Measurements from ENCODE around the gene PRDM4.
"Not testable (repeated sequence)": the region's sequence is repeated elsewhere in the genome, so short reads cannot be mapped to it uniquely, and the experiment has no call there.

Gene PRDM4

GRCh38 chr12:107774349-107775029, 13.6 kb upstream of the PRDM4 start, which contains the start of gene ASCL4:
ASCL4 (plus strand) TSS chr12:107774704; CDS start chr12:107775219, 515 bp downstream.
- DNase-seq: no peak

- no peak for DNase-seq
These were observed 6.5 kb upstream of the PRDM4 start for GRCh38 chr12:107767466-107767865.

GRCh38 chr12:107765316-107765715, 4.4 kb upstream of the PRDM4 start:
- DNase-seq: no peak

GRCh38 chr12:107764626-107765025, 3.7 kb upstream of the PRDM4 start:
- DNase-seq: no peak

GRCh38 chr12:107762874-107763273, 1.9 kb upstream of the PRDM4 start:
- DNase-seq: no peak

GRCh38 chr12:107761502-107761904, 566 bp upstream of the PRDM4 start:
- no peak for DNase-seq

- no peak for DNase-seq
These were observed 629 bp downstream of the PRDM4 start for GRCh38 chr12:107760207-107760808.

- peak; percentile 52 to 57 for DNase-seq
These were observed 1.5 kb downstream of the PRDM4 start for GRCh38 chr12:107759410-107759809.

GRCh38 chr12:107749083-107749482, 11.9 kb downstream of the PRDM4 start:
- DNase-seq: no peak

- DNase-seq: peak in 1 of 2 donors; percentile 2
These were observed 12.5 kb downstream of the PRDM4 start for GRCh38 chr12:107748472-107748871.

- DNase-seq: peak in 1 of 2 donors; percentile 14
These were observed 24.0 kb downstream of the PRDM4 start for GRCh38 chr12:107736914-107737313.

- no peak for DNase-seq
These were observed 25.2 kb downstream of the PRDM4 start for GRCh38 chr12:107735763-107736162.

GRCh38 chr12:107734139-107734538, 26.8 kb downstream of the PRDM4 start:
- no peak for DNase-seq

GRCh38 chr12:107732365-107732764, 28.6 kb downstream of the PRDM4 start:
- no peak for DNase-seq

GRCh38 chr12:107731366-107731765, 29.6 kb downstream of the PRDM4 start:
- no peak for DNase-seq

GRCh38 chr12:107730618-107731341, 30.2 kb downstream of the PRDM4 start:
- DNase-seq: no peak

GRCh38 chr12:107727742-107728141, 33.2 kb downstream of the PRDM4 start:
- not testable (repeated sequence) for DNase-seq

GRCh38 chr12:107727327-107727726, 33.6 kb downstream of the PRDM4 start:
- not testable (repeated sequence) for DNase-seq

- no peak for DNase-seq
These were observed 42.3 kb downstream of the PRDM4 start for GRCh38 chr12:107718606-107719005.

GRCh38 chr12:107715780-107716179, 45.2 kb downstream of the PRDM4 start:
- DNase-seq: no peak

GRCh38 chr12:107705522-107705921, 55.4 kb downstream of the PRDM4 start:
- not testable (repeated sequence) for DNase-seq

- DNase-seq: no peak
These were observed 56.9 kb downstream of the PRDM4 start for GRCh38 chr12:107704041-107704440.

- no peak for DNase-seq
These were observed 58.8 kb downstream of the PRDM4 start for GRCh38 chr12:107702106-107702505.

GRCh38 chr12:107695772-107696171, 65.2 kb downstream of the PRDM4 start:
- peak; percentile 2 to 8 for DNase-seq
